AG09319 (cell line): ENCODE results near the gene LYST.

Experiments used
- DNase-seq: peaks from one replicate; pipeline ENCODE4 v3.0.0-alpha.2; 2010; ENCODE audit warnings: low read depth; ENCODE audit errors: extremely low read depth
- TF ChIP-seq, protein P1 (sequence below): IDR thresholded peaks from 2 replicates; pipeline ENCODE4 v1.5.1; 2011; ENCODE audit warnings: low read depth, mild to moderate bottlenecking, inconsistent platforms, low read length, moderate library complexity

Gene LYST

GRCh38 chr1:235864469-235864868 is 2.2 kb downstream of the LYST start:
- no peak for DNase-seq
- TF ChIP-seq, protein P1, sequence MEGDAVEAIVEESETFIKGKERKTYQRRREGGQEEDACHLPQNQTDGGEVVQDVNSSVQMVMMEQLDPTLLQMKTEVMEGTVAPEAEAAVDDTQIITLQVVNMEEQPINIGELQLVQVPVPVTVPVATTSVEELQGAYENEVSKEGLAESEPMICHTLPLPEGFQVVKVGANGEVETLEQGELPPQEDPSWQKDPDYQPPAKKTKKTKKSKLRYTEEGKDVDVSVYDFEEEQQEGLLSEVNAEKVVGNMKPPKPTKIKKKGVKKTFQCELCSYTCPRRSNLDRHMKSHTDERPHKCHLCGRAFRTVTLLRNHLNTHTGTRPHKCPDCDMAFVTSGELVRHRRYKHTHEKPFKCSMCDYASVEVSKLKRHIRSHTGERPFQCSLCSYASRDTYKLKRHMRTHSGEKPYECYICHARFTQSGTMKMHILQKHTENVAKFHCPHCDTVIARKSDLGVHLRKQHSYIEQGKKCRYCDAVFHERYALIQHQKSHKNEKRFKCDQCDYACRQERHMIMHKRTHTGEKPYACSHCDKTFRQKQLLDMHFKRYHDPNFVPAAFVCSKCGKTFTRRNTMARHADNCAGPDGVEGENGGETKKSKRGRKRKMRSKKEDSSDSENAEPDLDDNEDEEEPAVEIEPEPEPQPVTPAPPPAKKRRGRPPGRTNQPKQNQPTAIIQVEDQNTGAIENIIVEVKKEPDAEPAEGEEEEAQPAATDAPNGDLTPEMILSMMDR, result no peak

DNA sequence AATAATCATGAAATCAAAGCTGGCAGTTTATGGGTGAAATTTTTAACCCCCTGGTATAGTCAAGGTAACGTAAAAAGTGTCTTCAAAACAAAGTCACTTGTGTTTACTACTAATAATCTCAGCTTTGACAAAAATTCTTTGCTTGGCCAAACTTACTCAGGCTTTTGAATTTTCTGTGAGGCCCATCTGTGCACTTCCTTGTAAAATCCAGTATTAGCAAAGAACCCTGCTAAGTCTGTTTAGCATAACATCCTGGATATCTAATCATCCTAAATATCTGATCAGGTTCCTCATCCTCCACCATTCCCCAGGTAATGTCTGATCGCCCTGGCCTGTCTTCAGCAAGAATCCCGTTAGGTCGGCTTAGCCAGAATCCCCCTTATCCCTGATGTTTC is 3.0 kb downstream of the LYST start:
- DNase-seq, result no peak
- TF ChIP-seq, protein P1, result no peak

DNA sequence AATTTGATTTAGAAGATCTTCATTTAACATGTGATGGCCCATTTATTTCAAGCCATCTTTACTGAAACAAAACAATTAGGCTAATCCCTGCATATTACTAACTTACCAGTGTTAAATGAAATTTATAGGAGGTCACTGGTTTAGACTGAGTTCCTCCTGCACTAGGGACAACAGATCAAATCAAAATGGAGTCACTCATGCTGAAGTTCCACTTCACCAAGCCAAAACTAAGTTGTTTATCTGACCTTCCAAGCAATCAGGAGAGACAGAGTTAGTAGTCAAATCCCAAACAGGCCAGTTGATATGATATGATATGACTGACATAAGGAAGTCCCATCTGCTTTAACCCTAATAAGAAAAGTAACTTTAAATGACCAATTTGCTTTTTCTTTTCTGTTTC is 4.8 kb downstream of the LYST start:
- no peak for DNase-seq
- TF ChIP-seq, protein P1, result no peak

DNA sequence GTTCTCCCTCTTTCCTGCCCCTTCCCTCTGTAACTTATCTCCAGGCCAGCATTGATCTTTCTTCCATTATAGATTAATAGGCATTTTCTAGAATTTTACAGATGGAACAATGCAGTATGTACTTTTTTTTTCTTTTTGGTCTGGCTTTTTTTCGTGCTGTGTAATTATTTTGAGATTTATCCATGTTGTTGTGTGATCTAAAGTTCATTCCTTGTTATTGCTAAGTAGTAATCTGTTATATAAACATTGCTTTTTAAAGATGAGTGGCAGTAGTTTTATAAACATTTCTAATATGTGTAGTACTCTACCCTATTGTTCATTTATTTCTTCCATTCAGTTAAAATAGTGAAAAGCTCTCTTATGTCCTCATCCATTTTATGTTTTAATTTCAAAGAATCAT is 5.9 kb downstream of the LYST start:
- no peak for DNase-seq
- TF ChIP-seq, protein P1, result no peak

- DNase-seq, result no peak
- TF ChIP-seq, protein P1, result no peak
Observed at GRCh38 chr1:235859789-235860188, 6.9 kb downstream of the LYST start.

DNA sequence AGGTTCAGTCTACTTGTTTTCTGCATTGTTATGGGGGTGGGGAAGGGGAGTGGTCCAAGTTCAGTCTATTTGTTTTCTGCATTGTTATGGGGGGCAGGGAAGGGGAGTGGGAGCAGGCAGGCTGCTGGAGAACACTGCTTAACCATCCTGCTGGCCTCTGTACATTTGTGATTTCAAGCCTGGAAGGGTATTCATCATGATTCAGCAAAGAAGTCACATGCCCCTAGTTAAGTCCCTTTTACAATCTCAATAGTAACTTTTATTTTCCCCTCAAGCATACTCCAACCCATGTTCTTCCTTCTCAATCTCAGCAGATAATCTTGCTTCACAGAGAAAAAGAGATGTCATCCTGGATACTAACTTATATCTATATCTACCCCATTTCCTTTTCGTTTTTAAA is 7.9 kb downstream of the LYST start:
- TF ChIP-seq, protein P1, result no peak

GRCh38 chr1:235857756-235858155 is 8.9 kb downstream of the LYST start:
- no peak for DNase-seq
- TF ChIP-seq, protein P1, result no peak

More for the DNA sequence above, 7.9 kb downstream of the LYST start:
- DNase-seq, result no peak
